ENCODE measurements around the gene RAB27B. TPM values are rescaled to one million over a fixed set of nuclear protein-coding genes. Genes with fewer than 3 reads are reported as not detected.

The RAB27B gene
- total RNA-seq, 1 experiment from 2014 or later: 1.1 TPM

Other genes with a start within 250 kb of the RAB27B start
- gene DYNAP, start 237.2 kb upstream of the RAB27B start, total RNA-seq (2014; rRNA removed; shearing (Covaris generic)): not detected in 2 replicates
- 0.03 TPM in 1 of 2 replicates, not detected in the other for gene CCDC68, start 131.0 kb downstream of the RAB27B start, total RNA-seq (2014; rRNA removed; shearing (Covaris generic))

All from SJSA1 (cell line).